ENCODE measurements around the gene KIF25.

The KIF25 gene

DNA sequence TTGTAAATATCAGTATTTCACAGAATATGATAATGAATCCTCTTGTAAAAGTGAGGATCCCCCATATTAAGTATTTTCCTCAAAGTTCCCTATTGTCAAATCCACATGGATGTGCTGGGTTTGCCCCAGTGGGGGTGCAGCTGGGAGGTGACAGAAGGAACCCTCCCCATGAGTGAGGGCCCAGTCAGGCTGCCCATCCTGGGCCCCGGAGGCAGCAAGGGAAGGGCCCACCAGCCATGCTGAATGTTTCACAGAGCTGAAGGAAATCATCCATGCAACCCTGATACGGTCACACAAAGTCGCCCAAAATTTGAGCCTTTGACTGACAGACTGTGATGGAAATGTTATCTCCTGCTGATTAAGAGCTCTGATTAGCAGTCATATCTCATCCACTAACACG lies 41.8 kb downstream of the KIF25 start:
- DNase-seq: no peak

- DNase-seq: no peak
Measured at GRCh38 chr6:168039849-168040248, 42.4 kb downstream of the KIF25 start.

DNA sequence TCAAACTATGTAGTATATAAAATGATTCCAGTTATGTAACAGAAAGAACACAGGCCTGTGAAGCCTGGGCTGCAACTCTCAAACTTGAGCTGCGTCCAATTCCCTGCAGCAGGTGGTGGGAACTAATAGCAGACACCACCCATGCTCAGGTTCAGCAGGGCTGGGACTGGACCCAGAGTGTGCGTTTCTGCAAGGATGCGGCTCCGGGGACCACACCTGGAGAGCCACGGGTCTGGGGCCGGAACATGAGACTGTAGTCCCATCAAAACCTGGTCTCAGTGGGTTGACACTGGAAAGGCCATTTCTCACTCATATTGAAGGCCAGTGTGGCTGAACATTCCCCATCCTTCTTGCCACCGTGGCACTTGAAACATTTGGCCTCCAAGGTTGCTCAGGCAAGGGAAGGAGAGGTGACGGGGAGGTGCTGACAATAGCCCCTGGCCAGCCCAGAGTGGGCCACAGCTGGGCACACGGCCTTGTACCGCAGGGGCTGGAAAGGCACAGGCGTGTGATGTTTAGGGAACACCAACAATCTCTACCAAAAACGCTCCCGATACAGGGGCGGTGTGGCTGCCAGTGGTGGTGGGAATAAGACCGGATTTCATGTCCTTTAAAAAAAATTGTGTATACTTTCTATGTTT lies 43.5 kb downstream of the KIF25 start:
- no peak for DNase-seq

DNA sequence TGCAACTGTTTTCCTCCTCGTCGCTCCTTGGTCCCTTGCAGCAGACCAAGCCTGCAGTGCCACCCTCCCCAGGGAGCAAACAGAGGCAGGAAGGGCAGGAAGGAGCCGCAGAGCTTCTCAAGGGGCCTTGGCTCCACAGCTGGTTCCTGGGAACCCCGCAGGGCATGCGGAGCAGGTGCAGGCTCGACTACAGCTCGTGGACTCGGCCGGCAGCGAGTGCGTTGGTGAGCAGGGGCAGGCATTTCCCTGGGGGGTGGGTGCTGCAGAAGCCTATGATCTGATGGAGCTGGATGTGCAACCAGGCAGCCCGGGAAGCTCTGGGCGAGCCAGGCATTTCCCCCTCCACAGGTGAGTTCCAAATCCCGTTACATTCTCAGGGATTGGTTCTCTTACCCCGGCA lies 44.5 kb downstream of the KIF25 start:
- DNase-seq: no peak

DNA sequence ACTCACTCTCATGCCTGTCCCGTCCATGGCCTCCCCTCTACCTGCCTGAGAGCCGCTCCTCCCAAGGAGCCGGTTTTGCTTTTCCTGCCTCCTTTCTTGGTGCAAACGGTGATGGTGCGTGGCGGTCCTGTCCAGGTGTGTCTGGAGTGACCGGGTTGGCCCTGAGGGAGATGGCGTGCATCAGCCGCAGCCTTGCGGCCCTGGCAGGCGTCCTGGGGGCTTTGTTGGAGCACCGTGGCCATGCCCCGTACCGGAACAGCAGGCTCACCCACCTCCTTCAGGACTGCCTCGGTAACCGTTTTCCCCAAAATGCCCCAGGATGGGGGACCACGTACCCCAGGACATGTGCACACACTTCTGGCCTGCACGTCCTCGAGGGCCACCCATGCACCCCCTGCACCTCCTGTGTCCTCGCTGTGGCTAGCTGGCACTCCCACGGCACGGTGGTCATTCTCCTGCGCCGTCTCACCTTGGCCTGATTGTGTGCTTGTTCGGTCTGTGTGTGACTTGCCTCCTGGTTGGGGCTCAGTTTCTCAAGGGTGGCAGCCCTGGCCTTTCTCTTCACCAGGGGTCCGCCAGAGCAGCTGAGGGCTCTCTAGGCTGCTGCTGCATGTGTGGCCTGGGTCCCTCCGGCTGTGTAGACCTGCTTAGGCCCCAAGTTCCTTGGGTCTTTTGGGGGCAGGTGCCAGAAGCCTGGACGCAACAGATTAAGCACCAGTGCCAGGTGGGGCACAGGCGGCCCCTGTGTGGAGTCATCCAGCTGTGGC lies 45.1 kb downstream of the KIF25 start:
- no peak for DNase-seq

GRCh38 chr6:168043193-168043847 lies 45.8 kb downstream of the KIF25 start:
- no peak for DNase-seq

DNA sequence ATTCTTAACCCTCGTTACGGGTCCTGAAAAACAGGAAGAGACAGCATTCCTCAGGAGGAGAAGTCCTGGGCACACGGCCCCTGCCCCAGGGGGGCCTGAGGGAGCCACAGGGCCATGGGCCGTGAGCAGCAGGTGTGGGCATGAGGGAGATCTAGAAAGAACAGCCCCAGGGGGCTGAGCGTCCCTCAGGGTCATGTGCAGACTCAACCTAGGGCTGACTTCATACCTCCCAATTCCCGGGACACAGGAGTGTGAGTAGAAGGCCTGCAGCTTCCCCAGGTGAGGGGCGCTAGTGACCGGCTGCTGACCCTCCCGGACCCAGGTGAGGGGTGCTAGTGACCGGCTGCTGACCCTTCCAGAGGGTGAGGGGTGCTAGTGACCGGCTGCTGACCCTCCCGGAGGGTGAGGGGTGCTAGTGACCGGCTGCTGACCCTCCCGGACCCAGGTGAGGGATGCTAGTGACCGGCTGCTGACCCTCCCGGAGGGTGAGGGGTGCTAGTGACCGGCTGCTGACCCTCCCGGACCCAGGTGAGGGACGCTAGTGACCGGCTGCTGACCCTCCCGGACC lies 46.5 kb downstream of the KIF25 start:
- no peak for DNase-seq

DNA sequence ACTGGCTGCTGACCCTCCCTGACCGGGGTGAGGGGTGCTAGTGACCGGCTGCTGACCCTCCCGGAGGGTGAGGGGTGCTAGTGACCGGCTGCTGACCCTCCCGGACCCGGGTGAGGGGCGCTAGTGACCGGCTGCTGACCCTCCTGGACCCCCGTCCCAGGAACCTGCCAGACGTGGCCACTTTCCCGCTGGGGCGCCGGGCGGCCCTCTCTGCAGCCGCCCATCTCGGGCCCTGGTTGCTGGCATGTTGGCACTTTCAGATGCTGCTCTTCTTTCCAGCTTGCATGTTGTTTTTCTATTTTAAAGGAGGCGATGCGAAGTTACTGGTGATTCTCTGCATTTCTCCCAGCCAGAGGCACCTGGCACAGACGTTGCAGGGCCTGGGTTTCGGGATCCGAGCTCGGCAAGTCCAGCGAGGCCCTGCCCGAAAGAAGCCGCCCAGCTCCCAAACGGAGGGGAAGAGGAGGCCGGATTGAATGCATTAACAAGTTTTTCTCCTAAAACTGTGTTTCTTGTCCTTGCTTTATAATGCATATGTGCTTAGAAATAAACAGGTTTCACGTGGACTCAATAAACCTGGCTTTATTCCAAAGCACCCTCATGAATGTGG lies 47.2 kb downstream of the KIF25 start:
- DNase-seq: no peak

DNA sequence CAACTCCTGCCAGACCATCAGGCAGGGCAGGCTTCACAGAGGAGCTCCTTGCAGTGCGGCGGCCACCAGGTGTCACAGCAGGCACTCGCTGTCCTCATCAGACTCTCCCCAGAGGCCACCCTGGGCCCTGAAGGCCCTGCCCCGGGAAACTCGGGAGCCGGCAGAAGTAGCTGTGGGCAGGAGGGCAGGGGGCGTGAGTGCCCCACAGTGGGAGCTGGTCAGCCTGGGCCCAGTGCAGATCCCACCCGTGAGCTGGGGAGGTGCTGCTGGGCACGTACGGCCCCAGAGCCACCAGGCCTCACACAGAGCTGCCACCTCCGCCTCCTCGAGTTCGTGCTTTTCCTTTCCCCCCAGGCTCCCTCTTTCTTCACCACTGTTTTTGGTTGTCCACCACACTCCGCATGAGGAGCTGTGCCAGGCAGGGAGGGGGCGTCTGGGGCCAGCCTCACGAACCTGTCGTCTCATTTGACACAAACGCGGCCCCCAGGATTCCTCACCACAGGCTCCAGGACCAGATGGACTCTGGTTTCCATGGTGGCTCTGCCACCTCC lies 47.7 kb downstream of the KIF25 start:
- DNase-seq: no peak

DNA sequence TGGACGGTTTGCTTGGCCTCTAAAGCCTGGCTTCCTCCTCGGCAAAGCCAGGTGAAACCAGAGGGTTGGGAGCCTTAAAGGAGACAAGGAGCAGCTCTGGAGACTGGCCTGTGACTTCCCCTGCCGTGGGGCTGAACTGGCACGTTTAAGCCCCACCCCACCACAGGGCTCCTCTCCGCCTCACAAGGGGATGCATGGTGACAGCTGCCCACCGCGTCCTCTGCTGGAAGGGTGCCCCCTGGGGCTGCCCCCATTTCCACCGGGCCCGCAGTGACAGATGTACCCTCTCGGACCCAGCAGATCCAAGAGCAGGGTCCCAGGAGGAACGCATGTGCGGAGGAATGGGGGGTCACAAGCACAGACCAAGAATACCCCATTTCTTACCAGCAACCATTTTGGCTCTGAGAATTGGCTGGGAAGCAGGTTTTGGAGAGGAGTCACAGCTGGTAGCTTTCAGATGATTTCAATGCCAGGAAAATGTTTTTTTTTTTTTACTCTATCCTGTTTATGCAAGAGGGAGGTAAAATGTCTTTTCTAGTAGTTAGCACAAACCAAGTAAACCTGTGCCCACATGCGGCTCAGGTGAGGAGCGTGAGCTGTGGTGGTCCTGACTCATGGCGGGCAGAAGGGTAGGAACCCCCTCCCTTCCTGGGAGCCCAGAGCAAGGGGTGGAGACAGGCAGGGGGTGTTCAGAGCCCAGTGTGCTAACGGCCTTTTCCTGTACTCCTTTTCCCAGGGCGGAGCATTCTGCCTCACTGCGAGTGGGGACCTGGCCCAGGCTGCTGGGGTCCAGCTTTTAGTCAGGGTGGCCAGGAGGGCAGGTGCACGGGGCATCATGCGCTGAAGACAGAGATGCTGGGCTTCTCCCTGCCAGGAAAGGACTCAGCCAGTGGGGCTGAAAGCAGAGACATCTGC lies 48.5 kb downstream of the KIF25 start:
- DNase-seq: no peak

DNA sequence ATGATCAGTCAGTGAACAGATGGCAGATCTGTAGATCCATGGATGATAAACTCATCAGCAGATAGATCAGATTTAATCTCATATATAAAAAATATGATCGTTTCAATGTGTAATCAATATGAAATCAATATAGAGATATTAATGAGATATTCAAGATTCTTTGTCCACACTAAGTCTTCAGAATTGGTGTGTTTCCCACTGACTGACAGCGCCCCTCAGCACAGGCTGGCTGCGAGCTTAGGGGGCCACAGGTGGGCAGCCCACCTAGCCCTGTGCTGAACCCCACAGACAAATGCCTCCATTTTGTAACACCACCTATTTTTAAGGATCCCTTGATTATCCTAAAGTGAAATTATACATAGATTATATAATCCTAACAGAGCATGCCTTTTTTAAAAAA lies 49.2 kb downstream of the KIF25 start:
- no peak for DNase-seq

GRCh38 chr6:168047841-168048723 lies 50.6 kb downstream of the KIF25 start:
- no peak for DNase-seq

DNA sequence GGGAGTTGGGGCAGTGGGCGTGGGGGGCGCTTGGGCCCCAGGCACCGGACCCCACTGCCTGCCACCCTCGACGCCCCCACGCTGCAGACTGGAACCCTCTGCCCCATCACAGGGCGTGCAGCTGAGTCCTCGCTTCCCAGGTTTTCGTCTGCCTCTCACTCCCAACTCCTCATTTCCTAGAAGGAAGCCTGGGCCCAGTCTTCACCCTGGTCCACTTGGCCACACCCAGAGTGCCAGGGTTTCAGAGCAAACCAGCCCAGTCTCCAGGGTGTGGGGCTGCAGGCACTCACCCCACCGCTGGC lies 51.2 kb downstream of the KIF25 start:
- no peak for DNase-seq

- no peak for DNase-seq
Measured at GRCh38 chr6:168049277-168049676, 51.8 kb downstream of the KIF25 start.

GRCh38 chr6:168049706-168050224 lies 52.3 kb downstream of the KIF25 start:
- DNase-seq: no peak

DNA sequence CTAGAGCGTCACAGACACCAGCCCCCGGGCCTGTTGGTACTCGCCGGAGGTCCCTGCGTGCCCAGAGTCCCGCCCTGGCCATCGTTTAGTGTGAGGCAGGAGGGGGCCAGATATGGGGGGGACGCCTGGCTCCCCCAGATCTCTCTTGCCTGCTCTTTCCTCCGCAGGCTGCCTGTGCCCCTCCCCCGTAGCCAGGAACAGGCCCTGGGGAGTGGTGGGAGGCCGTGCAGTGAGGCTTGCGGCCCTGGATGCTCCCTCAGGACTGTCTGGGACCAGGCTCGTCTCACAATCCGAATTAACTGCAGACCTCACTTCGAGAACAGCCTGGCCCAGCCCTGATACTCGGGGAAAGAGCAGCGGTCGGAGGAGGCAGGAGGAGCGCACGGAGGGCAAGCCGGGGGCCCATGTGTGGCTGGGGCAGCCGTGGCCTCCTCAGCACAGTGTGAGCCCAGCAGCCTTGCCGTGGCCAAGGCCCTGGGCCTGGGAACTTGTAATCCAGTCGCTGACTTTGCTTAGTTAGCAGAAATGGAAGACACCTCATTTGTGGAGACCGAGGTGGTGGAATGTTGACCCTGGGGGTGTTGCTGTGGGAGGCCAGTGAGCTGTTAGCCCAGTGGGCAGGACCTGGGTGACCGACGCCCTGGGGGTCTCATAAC lies 52.9 kb downstream of the KIF25 start:
- no peak for DNase-seq

DNA sequence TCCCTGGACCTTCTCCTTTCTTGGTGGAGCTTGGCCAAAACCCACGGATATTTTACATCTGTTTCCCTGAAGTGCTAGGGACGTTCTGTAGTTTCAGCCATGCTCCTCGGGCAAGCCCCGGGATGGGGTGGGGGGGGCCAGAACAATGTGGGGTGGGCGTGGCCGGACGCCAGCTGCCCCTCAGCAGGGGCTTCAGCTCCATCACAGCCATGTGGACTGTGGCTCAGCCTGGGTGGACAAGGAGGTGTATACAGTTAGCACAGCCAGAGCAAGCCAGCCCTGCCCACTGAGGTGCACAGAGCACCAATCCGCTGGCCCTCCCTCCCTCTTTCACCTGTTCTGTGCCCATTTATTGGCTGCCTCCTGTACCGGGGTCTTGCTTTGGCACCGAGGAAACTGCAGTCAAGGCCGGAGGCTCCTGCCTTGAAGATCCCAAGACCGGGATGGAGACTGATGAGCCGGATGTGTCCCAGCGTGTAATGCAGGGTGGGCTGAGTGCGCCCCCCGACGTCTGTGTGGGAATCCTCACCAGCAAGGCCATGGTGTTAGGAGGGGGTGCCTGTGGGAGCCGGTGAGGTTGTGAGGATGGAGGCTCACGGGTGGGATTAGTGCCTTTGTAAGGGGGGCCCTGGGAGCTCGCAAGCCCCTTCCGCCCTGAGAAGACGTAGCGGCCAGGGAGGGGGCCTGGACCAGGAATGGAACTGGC lies 53.6 kb downstream of the KIF25 start:
- DNase-seq: no peak

- no peak for DNase-seq
Measured at GRCh38 chr6:168051648-168052047, 54.2 kb downstream of the KIF25 start.

- DNase-seq: no peak
Measured at GRCh38 chr6:168052291-168052891, 54.9 kb downstream of the KIF25 start.
